PC-3 (cell line): ENCODE results near the gene FSTL4. TPM values are rescaled to one million over a fixed set of nuclear protein-coding genes. Genes with fewer than 3 reads are reported as not detected.

ENCODE experiments used
- ATAC-seq: fragments of 200-7000 bp; cut with Tn5 transposase; 2 replicates; pipeline ENCODE4 v1.9.1; 2020; ENCODE audit warnings: mild to moderate bottlenecking, moderate library complexity
- BruUV-seq: library from RNA; stranded (reverse); fragments of 400-500 nt; replicated peaks from 2 replicates; lab custom pipeline; 2021; lab: Mats Ljungman, UMichigan
- CTCF ChIA-PET: fragments of 300-600 bp; sonication (Branson Sonifier 250); formaldehyde crosslinking; loops from one replicate; lab custom pipeline; 2022; ENCODE audit warnings: antibody characterized with exemption; lab: Charles Lee
- POLR2A ChIA-PET: fragments of 300-600 bp; sonication (Branson Sonifier 250); formaldehyde crosslinking; loops from one replicate; lab custom pipeline; 2022; ENCODE audit warnings: antibody characterized with exemption; ENCODE audit not compliant: unreplicated experiment; lab: Charles Lee
- DNase-seq: peaks from one replicate; pipeline ENCODE4 v3.0.0-alpha.2; 2015
- H2AFZ ChIP-seq: fragments of 300-600 bp; sonication (generic); 2 replicates; pipeline ENCODE4 v1.6.0; 2016; ENCODE audit warnings: antibody characterized with exemption, low read length
- H3F3A ChIP-seq: fragments of 300-600 bp; sonication (generic); one replicate; pipeline ENCODE4 v1.6.0; 2017; ENCODE audit warnings: antibody characterized with exemption, low read length, control low read depth, mild to moderate bottlenecking; ENCODE audit not compliant: unreplicated experiment
- H3K27ac ChIP-seq: fragments of 300-600 bp; sonication (generic); 2 replicates; pipeline ENCODE4 v1.5.1; 2016; ENCODE audit warnings: mild to moderate bottlenecking, low read length
- H3K27me3 ChIP-seq: fragments of 300-600 bp; sonication (generic); 2 replicates; pipeline ENCODE4 v1.6.1; 2016; ENCODE audit warnings: low read length, mixed read lengths
- H3K36me3 ChIP-seq: fragments of 300-600 bp; sonication (generic); 2 replicates; pipeline ENCODE4 v1.6.1; 2016; ENCODE audit warnings: low read depth, mixed run types, low read length, mixed read lengths
- H3K4me1 ChIP-seq: fragments of 300-600 bp; sonication (generic); 2 replicates; pipeline ENCODE4 v1.5.1; 2016; ENCODE audit warnings: low read length; ENCODE audit not compliant: insufficient read depth
- H3K4me2 ChIP-seq: fragments of 300-600 bp; sonication (generic); 2 replicates; pipeline ENCODE4 v1.6.0; 2016; ENCODE audit warnings: low read length
- H3K4me3 ChIP-seq: fragments of 300-600 bp; sonication (generic); 2 replicates; pipeline ENCODE4 v1.5.1; 2016; ENCODE audit warnings: mild to moderate bottlenecking, low read length, mixed read lengths
- H3K79me2 ChIP-seq: fragments of 300-600 bp; sonication (generic); 2 replicates; pipeline ENCODE4 v1.6.1; 2017; ENCODE audit warnings: low read length, mixed read lengths
- H3K9ac ChIP-seq: fragments of 300-600 bp; sonication (generic); 2 replicates; pipeline ENCODE4 v1.6.0; 2016; ENCODE audit warnings: mild to moderate bottlenecking, low read length
- H3K9me2 ChIP-seq: fragments of 300-600 bp; sonication (generic); replicated peaks from 2 replicates; pipeline ENCODE4 v1.6.1; 2016; ENCODE audit warnings: mixed run types, low read length, mixed read lengths
- H3K9me3 ChIP-seq: fragments of 300-600 bp; sonication (generic); 2 replicates; pipeline ENCODE4 v1.6.1; 2016; ENCODE audit warnings: low read length, mixed read lengths
- H4K20me1 ChIP-seq: fragments of 300-600 bp; sonication (generic); 2 replicates; pipeline ENCODE4 v1.6.1; 2016; ENCODE audit warnings: low read length, mixed read lengths
- EZH2 ChIP-seq: fragments of 300-600 bp; sonication (generic); IDR thresholded peaks from one replicate; pipeline ENCODE4 v1.6.1; 2017; ENCODE audit warnings: antibody characterized with exemption, mild to moderate bottlenecking, low read length; ENCODE audit not compliant: unreplicated experiment
- EZH2phosphoT487 ChIP-seq: fragments of 300-600 bp; sonication (generic); IDR thresholded peaks from 2 replicates; pipeline ENCODE4 v1.6.1; 2018; ENCODE audit warnings: mild to moderate bottlenecking, antibody characterized with exemption, low read length, borderline replicate concordance
- intact Hi-C: fragments of 100-400 bp; cut with micrococcal nuclease; formaldehyde crosslinking; loops from 2 replicates; pipeline ENCODE4 v1.9.0; 2023
- total RNA-seq: library from RNA; depleted of rRNA; stranded (reverse); fragments of >200 nt; gene quantifications from 2 replicates; pipeline ENCODE4 v1.2.3, GENCODE V29; 2014
- TF ChIP-seq, protein P1 (sequence below): fragments of 300-600 bp; sonication (generic); conservative IDR thresholded peaks from 2 replicates; pipeline ENCODE4 v1.5.1; 2017; ENCODE audit warnings: antibody characterized with exemption, low read depth, mild to moderate bottlenecking, low read length

Gene FSTL4
- total RNA-seq, 1 experiment from 2014 or later, result 4.2 TPM

DNA sequence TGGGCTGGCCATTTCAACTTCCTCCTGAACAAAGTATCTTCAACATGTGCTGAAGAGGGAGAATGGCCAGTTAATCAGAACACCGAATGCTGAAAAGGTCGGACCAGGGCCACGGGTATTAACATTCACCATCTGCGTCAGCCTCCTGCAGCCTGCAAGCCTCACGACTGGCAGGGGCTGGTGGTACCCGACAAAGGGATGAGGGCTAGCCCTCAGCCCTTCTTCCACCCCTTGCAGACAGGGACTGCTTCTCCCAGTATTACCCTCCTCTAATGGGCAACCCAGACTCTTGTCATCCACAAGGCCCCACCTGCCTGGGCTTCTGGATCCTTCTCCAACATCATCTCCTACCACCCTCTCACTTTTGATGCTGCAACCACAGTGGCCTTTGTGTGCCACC is 246.6 kb downstream of the FSTL4 start:
- ATAC-seq (no peak), DNase-seq (no peak)
- H3K4me2 ChIP-seq, result no peak overlapping the region
- no TSS peak for BruUV-seq
- H3K27me3 ChIP-seq, result no peaks in the 10 kb centered on the region
- H3K9ac ChIP-seq, result no peak overlapping the region
- no peaks in the 10 kb centered on the region for H3K36me3 ChIP-seq
- POLR2A ChIA-PET, result no interaction called here
- H3K4me1 ChIP-seq, result peaks cover 9% of the 10 kb centered on the region
- H3K9me3 ChIP-seq, result no peaks in the 10 kb centered on the region
- H3K27ac ChIP-seq, result no peak overlapping the region
- intact Hi-C loops, result no loop called here
- no peaks in the 10 kb centered on the region for H4K20me1 ChIP-seq
- CTCF ChIA-PET, result no interaction called here
- H3K9me2 ChIP-seq, result no peaks in the 10 kb centered on the region
- TF ChIP-seq, protein P1, sequence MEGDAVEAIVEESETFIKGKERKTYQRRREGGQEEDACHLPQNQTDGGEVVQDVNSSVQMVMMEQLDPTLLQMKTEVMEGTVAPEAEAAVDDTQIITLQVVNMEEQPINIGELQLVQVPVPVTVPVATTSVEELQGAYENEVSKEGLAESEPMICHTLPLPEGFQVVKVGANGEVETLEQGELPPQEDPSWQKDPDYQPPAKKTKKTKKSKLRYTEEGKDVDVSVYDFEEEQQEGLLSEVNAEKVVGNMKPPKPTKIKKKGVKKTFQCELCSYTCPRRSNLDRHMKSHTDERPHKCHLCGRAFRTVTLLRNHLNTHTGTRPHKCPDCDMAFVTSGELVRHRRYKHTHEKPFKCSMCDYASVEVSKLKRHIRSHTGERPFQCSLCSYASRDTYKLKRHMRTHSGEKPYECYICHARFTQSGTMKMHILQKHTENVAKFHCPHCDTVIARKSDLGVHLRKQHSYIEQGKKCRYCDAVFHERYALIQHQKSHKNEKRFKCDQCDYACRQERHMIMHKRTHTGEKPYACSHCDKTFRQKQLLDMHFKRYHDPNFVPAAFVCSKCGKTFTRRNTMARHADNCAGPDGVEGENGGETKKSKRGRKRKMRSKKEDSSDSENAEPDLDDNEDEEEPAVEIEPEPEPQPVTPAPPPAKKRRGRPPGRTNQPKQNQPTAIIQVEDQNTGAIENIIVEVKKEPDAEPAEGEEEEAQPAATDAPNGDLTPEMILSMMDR, result no peak
- TF ChIP-seq EZH2phosphoT487, result no peak
- no peak for TF ChIP-seq EZH2
- H3F3A ChIP-seq, result no peaks in the 10 kb centered on the region
- no peak overlapping the region for H2AFZ ChIP-seq
- H3K4me3 ChIP-seq, result no peak overlapping the region
- no peaks in the 10 kb centered on the region for H3K79me2 ChIP-seq

DNA sequence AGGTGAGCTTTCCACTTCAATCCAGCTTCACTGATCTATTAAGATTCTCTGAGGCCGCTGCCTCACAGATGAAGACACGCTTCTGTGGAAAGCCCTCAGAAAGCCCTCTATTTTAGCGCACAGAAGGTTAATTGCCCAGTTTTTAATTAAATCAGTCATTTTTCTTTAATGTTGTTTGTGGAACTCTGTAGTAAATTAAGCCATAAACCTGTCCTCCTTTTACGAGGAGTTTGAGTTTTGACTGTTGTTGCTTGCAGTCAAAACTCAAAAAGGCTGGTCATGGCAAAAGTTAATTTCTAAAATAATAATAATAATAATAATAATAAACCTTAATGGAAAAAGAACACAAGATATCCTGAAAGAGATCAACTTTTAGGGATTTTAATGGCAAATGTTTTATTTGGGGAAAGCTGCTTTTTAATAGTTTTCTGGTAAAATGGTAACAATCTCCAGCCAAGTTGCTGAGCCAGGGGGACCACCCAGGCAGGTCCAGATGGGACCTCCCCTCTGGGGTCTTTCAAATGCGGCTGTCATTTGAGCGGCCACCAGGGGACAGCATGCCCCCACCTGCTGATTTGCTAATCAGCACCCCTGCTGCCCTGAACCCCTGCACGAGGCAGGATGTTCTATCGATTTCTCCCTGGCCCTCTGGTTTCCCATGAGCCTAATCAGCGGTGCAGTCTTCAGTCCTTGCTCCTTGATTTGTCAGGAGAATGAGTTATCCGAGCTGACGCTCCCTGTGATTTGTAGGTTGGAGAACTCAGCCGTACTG is 247.2 kb downstream of the FSTL4 start:
- no peak for TF ChIP-seq EZH2
- TF ChIP-seq, protein P1, result peak; percentile 46
- Histone ChIP-seq H3F3A (no peaks in the 10 kb centered on the region), H3K9me3 (no peaks in the 10 kb centered on the region), H3K9me2 (no peaks in the 10 kb centered on the region), H4K20me1 (no peaks in the 10 kb centered on the region), H2AFZ (no peak overlapping the region), H3K4me3 (no peak overlapping the region), H3K4me2 (no peak overlapping the region), H3K27ac (no peak overlapping the region), H3K4me1 (peaks cover 3% of the 10 kb centered on the region), H3K79me2 (no peaks in the 10 kb centered on the region), H3K36me3 (no peaks in the 10 kb centered on the region), H3K27me3 (no peaks in the 10 kb centered on the region), H3K9ac (no peak overlapping the region)
- ATAC-seq (no peak), DNase-seq (no peak)
- BruUV-seq, result no TSS peak
- ChIA-PET POLR2A (no interaction called here), CTCF (no interaction called here)
- intact Hi-C loops, result no loop called here

DNA sequence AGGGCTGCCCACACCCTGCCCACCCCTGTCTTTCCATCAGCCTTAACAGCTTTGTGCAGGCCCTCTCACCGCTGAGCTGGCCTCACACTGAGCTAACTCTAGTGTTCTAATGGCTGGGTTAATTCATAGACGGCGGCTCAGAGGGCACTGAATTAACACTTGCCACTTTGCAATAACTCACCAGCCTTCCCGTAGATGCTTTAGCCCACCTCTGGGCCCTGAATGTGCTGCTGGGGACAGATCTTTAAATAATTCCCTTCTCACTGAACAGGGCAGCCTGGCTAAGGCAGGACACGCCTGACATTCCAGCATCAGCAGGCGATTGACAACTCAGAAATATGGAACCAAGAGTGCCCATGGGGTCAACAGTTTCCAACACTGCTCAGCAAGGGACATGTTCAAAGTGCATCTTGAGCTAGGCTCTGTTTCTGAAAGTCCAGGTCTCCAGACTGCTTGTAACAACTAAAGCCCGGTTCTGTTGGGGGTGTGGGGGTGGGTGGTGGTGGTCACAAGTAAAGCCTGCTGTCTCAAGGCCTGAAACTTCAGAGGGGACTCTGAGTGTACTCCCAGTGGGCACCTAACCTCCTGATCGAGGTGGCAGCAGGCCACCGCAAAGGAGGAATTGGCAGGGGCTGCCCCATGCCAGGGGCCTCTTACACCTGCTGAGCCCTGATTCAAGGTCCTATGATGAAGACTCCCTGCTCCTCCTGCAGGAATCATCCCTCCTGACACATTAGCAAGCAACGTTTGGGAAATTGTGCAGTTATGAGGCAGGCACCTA is 248.3 kb downstream of the FSTL4 start:
- TF ChIP-seq, protein P1, result no peak
- TF ChIP-seq EZH2phosphoT487, result no peak
- TF ChIP-seq EZH2, result no peak

More for the DNA sequence above, 248.3 kb downstream of the FSTL4 start:
- Histone ChIP-seq H4K20me1 (no peaks in the 10 kb centered on the region), H3K4me2 (no peak overlapping the region), H3K36me3 (no peaks in the 10 kb centered on the region), H2AFZ (no peak overlapping the region), H3K9me2 (no peaks in the 10 kb centered on the region), H3K27ac (no peak overlapping the region), H3K79me2 (no peaks in the 10 kb centered on the region), H3K4me1 (no peaks in the 10 kb centered on the region), H3K9me3 (no peaks in the 10 kb centered on the region), H3F3A (no peaks in the 10 kb centered on the region), H3K4me3 (no peak overlapping the region), H3K9ac (no peak overlapping the region), H3K27me3 (no peaks in the 10 kb centered on the region)
- ChIA-PET POLR2A (no interaction called here), CTCF (no interaction called here)
- intact Hi-C loops, result no loop called here
- DNase-seq (no peak), ATAC-seq (no peak)
- BruUV-seq, result no TSS peak
